Activated T-helper 1 cell treated with anti-CD3 and anti-CD28 coated beads, Interleukin-2, amount 50 U/mL, for 16 hours (primary cell): ENCODE data around the gene ARHGAP6.
"Not testable (repeated sequence)": the region's sequence is repeated elsewhere in the genome, so short reads cannot be mapped to it uniquely, and the experiment has no call there.

Experiments
- DNase-seq, 2 donors: peaks; one replicate each; pipeline ENCODE4 v3.0.0-alpha.2; 2020; ENCODE audit warnings: low read depth in 1 of 2, low spot score in 1 of 2

The ARHGAP6 gene

GRCh38 chrX:11647138-11647537 lies 18.6 kb downstream of the ARHGAP6 start:
- no peak for DNase-seq

GRCh38 chrX:11641349-11642065 lies 24.2 kb downstream of the ARHGAP6 start:
- DNase-seq: no peak

- no peak for DNase-seq
Observed at GRCh38 chrX:11640089-11640488, 25.6 kb downstream of the ARHGAP6 start.

GRCh38 chrX:11632732-11633131 lies 33.0 kb downstream of the ARHGAP6 start:
- DNase-seq: no peak

DNA sequence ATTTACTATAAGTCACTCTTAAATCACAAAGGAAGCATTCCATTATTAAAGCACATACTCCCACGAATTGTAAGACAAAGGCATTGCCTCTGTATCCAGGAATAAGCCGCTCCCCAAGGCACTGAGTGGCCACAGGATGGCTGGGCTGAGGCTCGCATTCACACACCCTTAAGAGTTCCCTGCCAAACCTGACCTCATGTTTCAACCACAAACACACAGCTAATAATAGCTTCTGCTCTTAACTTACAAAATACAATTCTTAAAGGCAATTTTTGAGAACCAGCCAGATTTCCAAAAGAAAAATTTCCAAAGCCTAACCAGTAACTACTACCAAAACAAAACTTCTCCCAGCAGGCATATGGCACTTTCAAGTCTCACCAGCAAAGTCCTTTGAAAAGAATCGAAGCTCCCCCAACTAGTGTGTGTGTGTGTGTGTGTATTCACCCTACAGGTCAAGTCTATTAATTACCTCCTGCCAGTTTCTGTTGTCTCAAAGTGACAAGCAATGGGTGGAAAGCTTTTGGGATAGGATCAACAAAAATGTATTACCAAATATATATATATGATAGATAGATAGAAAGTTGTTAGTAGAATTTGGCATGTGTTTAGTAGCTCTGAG lies 36.0 kb downstream of the ARHGAP6 start:
- DNase-seq: no peak

GRCh38 chrX:11628399-11628798 lies 37.3 kb downstream of the ARHGAP6 start:
- DNase-seq: no peak

- no peak for DNase-seq
Observed at GRCh38 chrX:11626351-11626750, 39.4 kb downstream of the ARHGAP6 start.

GRCh38 chrX:11619441-11619840 lies 46.3 kb downstream of the ARHGAP6 start:
- no peak for DNase-seq

GRCh38 chrX:11614253-11614652 lies 51.5 kb downstream of the ARHGAP6 start:
- not testable (repeated sequence) for DNase-seq

GRCh38 chrX:11611965-11612364 lies 53.8 kb downstream of the ARHGAP6 start:
- no peak for DNase-seq

- DNase-seq: no peak
Observed at GRCh38 chrX:11611161-11611560, 54.6 kb downstream of the ARHGAP6 start.

- DNase-seq: no peak
Observed at GRCh38 chrX:11609109-11609508, 56.6 kb downstream of the ARHGAP6 start.

GRCh38 chrX:11606408-11606807 lies 59.3 kb downstream of the ARHGAP6 start:
- no peak for DNase-seq

GRCh38 chrX:11600578-11600977 lies 65.1 kb downstream of the ARHGAP6 start:
- no peak for DNase-seq

GRCh38 chrX:11597479-11597878 lies 68.2 kb downstream of the ARHGAP6 start:
- no peak for DNase-seq

- no peak for DNase-seq
Observed at GRCh38 chrX:11591723-11592346, 73.9 kb downstream of the ARHGAP6 start.

DNA sequence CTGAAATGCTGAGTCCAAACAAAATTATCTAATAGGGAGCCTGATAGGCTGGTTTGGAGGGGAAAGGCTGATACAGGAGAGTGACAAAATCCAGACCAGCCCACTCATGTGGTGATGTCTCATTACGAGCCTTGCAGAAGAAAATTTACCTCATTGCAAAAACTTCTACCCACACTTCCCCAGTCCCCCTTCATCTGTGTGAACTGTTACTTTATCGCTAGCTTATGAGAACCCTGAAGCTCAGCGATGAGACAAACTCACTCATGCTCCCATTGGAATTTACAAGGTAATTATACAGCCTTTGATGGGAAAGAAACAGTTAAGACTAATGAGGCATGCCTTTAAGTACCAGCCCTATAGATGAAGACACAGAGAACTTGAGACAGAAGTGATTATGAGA lies 76.1 kb downstream of the ARHGAP6 start:
- no peak for DNase-seq

GRCh38 chrX:11588097-11588496 lies 77.6 kb downstream of the ARHGAP6 start:
- DNase-seq: no peak

- no peak for DNase-seq
Observed at GRCh38 chrX:11585174-11585573, 80.5 kb downstream of the ARHGAP6 start.

GRCh38 chrX:11580789-11581188 lies 84.9 kb downstream of the ARHGAP6 start:
- no peak for DNase-seq

GRCh38 chrX:11579636-11580600 lies 85.8 kb downstream of the ARHGAP6 start:
- no peak for DNase-seq
